Left lung (tissue), 10 donors: ENCODE results near the gene PSMB7. TPM values are rescaled to one million over a fixed set of nuclear protein-coding genes. Genes with fewer than 3 reads are reported as not detected.
A peak's percentile ranks its signal among the peaks of the same experiment; 100 is the strongest.

ENCODE experiments used
- ATAC-seq: fragments of 200-7000 bp; cut with Tn5 transposase; one replicate; pipeline ENCODE4 v1.9.1; 2020; ENCODE audit warnings: moderate library complexity
- DNase-seq, 4 donors: peaks; one replicate each; pipeline ENCODE4 v3.0.0-alpha.2; 2013 to 2020
- H3K27ac ChIP-seq, 2 donors: fragments of 200-600 bp; sonication (generic) in 1 of 2; one replicate each; pipeline versions ENCODE4 v1.5.0 to v1.8.0; 2020 to 2021
- H3K27me3 ChIP-seq, 2 donors: fragments of 200-600 bp; sonication (generic) in 1 of 2; one replicate each; pipeline versions ENCODE4 v1.5.0 to v1.8.0; 2020 to 2021
- H3K36me3 ChIP-seq, 2 donors: fragments of 200-600 bp; sonication (generic) in 1 of 2; one replicate each; pipeline versions ENCODE4 v1.5.0 to v1.8.0; 2020 to 2021
- H3K4me1 ChIP-seq, 2 donors: fragments of 200-600 bp; one replicate each; pipeline ENCODE4 v1.8.0; 2021
- H3K4me3 ChIP-seq, 2 donors: fragments of 200-600 bp; sonication (generic) in 1 of 2; one replicate each; pipeline versions ENCODE4 v1.5.0 to v1.8.0; 2020 to 2021; ENCODE audit warnings: mild to moderate bottlenecking in 1 of 2
- H3K9me3 ChIP-seq, 2 donors: fragments of 200-600 bp; sonication (generic) in 1 of 2; one replicate each; pipeline versions ENCODE4 v1.5.0 to v1.8.0; 2020 to 2021
- CTCF ChIP-seq, 2 donors: fragments of 200-600 bp; sonication (generic) in 1 of 2; IDR thresholded peaks; one replicate each; pipeline versions ENCODE4 v1.5.0 to v1.8.0; 2021; ENCODE audit warnings: antibody characterized with exemption in 2 of 2
- intact Hi-C, 2 donors: fragments of 100-400 bp; cut with DNase I; formaldehyde crosslinking; loops; one replicate each; pipeline versions ENCODE4 v1.11.2 to v1.14.2; 2022
- polyA plus RNA-seq, 6 donors: library from polyadenylated mRNA; unstranded; fragments of 120-200 nt; gene quantifications; one replicate each; pipeline ENCODE4 v1.2.1, GENCODE V29; 2013; ENCODE audit not compliant: insufficient read length in 6 of 6
- total RNA-seq, 2 donors: library from RNA; stranded (reverse); fragmentation: NEBNext Ultra II Directional; extraction: Animal tissue kit (Norgen Biotek cat#: 25700); gene quantifications; one replicate each; pipeline ENCODE4 v1.2.1, GENCODE V29; 2021
- donor health status: DM: no; HTN: yes; CAD: no.
- donor health status: DM: no; HTN: no; CAD: no.

Gene PSMB7
- total and polyA plus RNA-seq, 8 donors = 86.3 to 220 (median 203) TPM

- ATAC-seq = peak; percentile 17
- H3K27ac ChIP-seq = no peak within 1 kb of the TSS
- H3K9me3 ChIP-seq = no peaks in the 10 kb centered on the region
- H3K27me3 ChIP-seq = peaks cover 44 to 86% of the 10 kb centered on the region in 2 donors
- DNase-seq = peak in 2 of 4 donors; percentile 37 to 67
- peaks cover 0 to 14% of the 10 kb centered on the region in 2 donors for H3K4me1 ChIP-seq
- H3K4me3 ChIP-seq = no peak within 1 kb of the TSS
- intact Hi-C loops = no loop called here
- no peaks in the 10 kb centered on the region for H3K36me3 ChIP-seq
- no peak for TF ChIP-seq CTCF (IDR thresholded peaks at IDR 0.05)
Measured at GRCh38 chr9:124450241-124450924, 35.1 kb upstream of the PSMB7 start, which contains the start of gene ADGRD2. TSS of gene ADGRD2 (plus strand) at chr9:124450451. CDS start at chr9:124451667, 1,216 bp downstream.

GRCh38 chr9:124449381-124450151 lies 34.3 kb upstream of the PSMB7 start:
- TF ChIP-seq CTCF (IDR thresholded peaks at IDR 0.05) = no peak
- peaks cover 44 to 82% of the 10 kb centered on the region in 2 donors for H3K27me3 ChIP-seq
- no peak for ATAC-seq
- H3K4me3 ChIP-seq = no peak overlapping the region
- peak in 2 of 4 donors; percentile 17 to 49 for DNase-seq
- intact Hi-C loops = no loop called here
- peaks cover 0 to 14% of the 10 kb centered on the region in 2 donors for H3K4me1 ChIP-seq
- no peaks in the 10 kb centered on the region for H3K9me3 ChIP-seq
- H3K36me3 ChIP-seq = no peaks in the 10 kb centered on the region
- no peak overlapping the region for H3K27ac ChIP-seq

GRCh38 chr9:124448019-124448418 lies 32.8 kb upstream of the PSMB7 start:
- no peak for TF ChIP-seq CTCF (IDR thresholded peaks at IDR 0.05)
- H3K4me1 ChIP-seq = peaks cover 0 to 9% of the 10 kb centered on the region in 2 donors
- H3K4me3 ChIP-seq = no peak overlapping the region
- peak in 1 of 4 donors; percentile 8 for DNase-seq
- no peaks in the 10 kb centered on the region for H3K36me3 ChIP-seq
- H3K27ac ChIP-seq = no peak overlapping the region
- no peaks in the 10 kb centered on the region for H3K9me3 ChIP-seq
- ATAC-seq = no peak
- H3K27me3 ChIP-seq = peaks cover 32 to 67% of the 10 kb centered on the region in 2 donors
- intact Hi-C loops = no loop called here

GRCh38 chr9:124447297-124447661 lies 32.0 kb upstream of the PSMB7 start:
- Histone ChIP-seq H3K9me3 (no peaks in the 10 kb centered on the region), H3K36me3 (no peaks in the 10 kb centered on the region), H3K27me3 (peaks cover 25 to 64% of the 10 kb centered on the region in 2 donors), H3K4me3 (no peak overlapping the region), H3K4me1 (peaks cover 0 to 9% of the 10 kb centered on the region in 2 donors), H3K27ac (no peak overlapping the region)
- ATAC-seq = no peak
- intact Hi-C loops = no loop called here
- TF ChIP-seq CTCF (IDR thresholded peaks at IDR 0.05) = no peak
- DNase-seq = peak in 1 of 4 donors; percentile 11

GRCh38 chr9:124444166-124444565 lies 28.9 kb upstream of the PSMB7 start:
- Histone ChIP-seq H3K27ac (no peak overlapping the region), H3K4me1 (no peaks in the 10 kb centered on the region)
- ATAC-seq = no peak

More at GRCh38 chr9:124444166-124444565, 28.9 kb upstream of the PSMB7 start:
- no peaks in the 10 kb centered on the region for H3K9me3 ChIP-seq
- H3K36me3 ChIP-seq = no peaks in the 10 kb centered on the region
- H3K4me3 ChIP-seq = no peak overlapping the region
- H3K27me3 ChIP-seq = peaks cover 0 to 62% of the 10 kb centered on the region in 2 donors
- TF ChIP-seq CTCF (IDR thresholded peaks at IDR 0.05) = no peak
- intact Hi-C loops = no loop called here
- no peak for DNase-seq
